HCT116 (cell line): ENCODE data around the gene PTRHD1. TPM values are rescaled to one million over a fixed set of nuclear protein-coding genes. Genes with fewer than 3 reads are reported as not detected.

Source experiments
- ATAC-seq: fragments of 200-7000 bp; cut with Tn5 transposase; 2 replicates; pipeline ENCODE4 v1.9.1; 2020; ENCODE audit warnings: mild to moderate bottlenecking, moderate library complexity
- BruUV-seq: library from RNA; stranded (reverse); fragments of 400-500 nt; replicated peaks from 2 replicates; lab custom pipeline; 2021; lab: Mats Ljungman, UMichigan
- CTCF ChIA-PET: fragments of 300-600 bp; sonication (Branson Sonifier 250); formaldehyde crosslinking; loops from one replicate; lab custom pipeline; 2021; ENCODE audit warnings: antibody characterized with exemption; lab: Charles Lee
- POLR2A ChIA-PET: fragments of 300-600, 350-600 bp; sonication (Branson Sonifier 250); formaldehyde crosslinking; loops from one replicate; lab custom pipeline; 2021; ENCODE audit warnings: antibody characterized with exemption; lab: Charles Lee
- RAD21 ChIA-PET, 2 experiments: fragments of 300-600 bp; sonication (Branson Sonifier 250); formaldehyde crosslinking; loops; one replicate each; lab custom pipeline; 2023; ENCODE audit warnings: low total read pairs in 2 of 2; ENCODE audit not compliant: uncharacterized antibody in 2 of 2, unreplicated experiment in 2 of 2, low non-redundant PET in 1 of 2; lab: Charles Lee
- DNase-seq: peaks from one replicate; pipeline ENCODE4 v3.0.0-alpha.2; 2010; ENCODE audit warnings: low read depth, low spot score
- H2AFZ ChIP-seq: fragments of 200-600 bp; shearing (Covaris generic), sonication (generic); 2 replicates; pipeline ENCODE4 v1.6.1; 2017; ENCODE audit warnings: low read depth, mixed run types, mixed read lengths, antibody characterized with exemption, low read length; ENCODE audit not compliant: poor library complexity, severe bottlenecking
- H3K27ac ChIP-seq: 2 replicates; pipeline ENCODE4 v1.5.1; 2012; ENCODE audit warnings: low read depth, low read length
- H3K27me3 ChIP-seq: fragments of 200-600 bp; sonication (generic); 2 replicates; pipeline ENCODE4 v1.6.1; 2016; ENCODE audit warnings: mixed run types, low read length, mixed read lengths; ENCODE audit not compliant: insufficient read depth
- H3K36me3 ChIP-seq, 2 experiments: fragments of 200-500 bp in 1 of 2; fragments of 200-600 bp in 1 of 2; sonication (Bioruptor generic) in 1 of 2; sonication (generic) in 1 of 2; 2 replicates each; pipeline versions ENCODE4 v1.5.1 to v1.6.1; 2014 to 2016; ENCODE audit warnings: low read length in 2 of 2, inconsistent platforms in 1 of 2, mixed read lengths in 1 of 2, mixed run types in 1 of 2; ENCODE audit not compliant: insufficient read depth in 2 of 2, control insufficient read depth in 1 of 2
- H3K4me1 ChIP-seq, 2 experiments: fragments of 200-600 bp in 1 of 2; sonication (generic) in 1 of 2; 2 replicates each; pipeline versions ENCODE4 v1.5.1 to v1.6.1; 2012 to 2017; ENCODE audit warnings: low read length in 2 of 2, inconsistent platforms in 1 of 2, mild to moderate bottlenecking in 1 of 2, mixed read lengths in 1 of 2, mixed run types in 1 of 2, moderate library complexity in 1 of 2; ENCODE audit not compliant: insufficient read depth in 2 of 2, control insufficient read depth in 1 of 2
- H3K4me2 ChIP-seq: fragments of 200-600 bp; sonication (generic); 2 replicates; pipeline ENCODE4 v1.6.1; 2017; ENCODE audit warnings: mixed run types, low read length, mixed read lengths
- H3K4me3 ChIP-seq, 2 experiments: fragments of 200-600 bp in 1 of 2; sonication (generic) in 1 of 2; replicated peaks in 1 of 2; 2 replicates each; pipeline ENCODE4 v1.5.1; 2011 to 2016; ENCODE audit warnings: low read length in 2 of 2, control low read depth in 1 of 2, low read depth in 1 of 2, mild to moderate bottlenecking in 1 of 2, mixed read lengths in 1 of 2, mixed run types in 1 of 2
- H3K79me2 ChIP-seq: fragments of 200-600 bp; sonication (generic); 2 replicates; pipeline ENCODE4 v1.6.1; 2017; ENCODE audit warnings: mild to moderate bottlenecking, mixed run types, low read length, moderate library complexity, mixed read lengths; ENCODE audit not compliant: insufficient read depth
- H3K9ac ChIP-seq: fragments of 200-600 bp; sonication (generic); 2 replicates; pipeline ENCODE4 v1.6.1; 2016; ENCODE audit warnings: low read length, mixed read lengths
- H3K9me2 ChIP-seq: fragments of 200-600 bp; sonication (generic), shearing (Covaris generic); 2 replicates; pipeline ENCODE4 v1.6.1; 2017; ENCODE audit warnings: mixed run types, mild to moderate bottlenecking, moderate library complexity; ENCODE audit not compliant: insufficient read depth
- H3K9me3 ChIP-seq, 2 experiments: fragments of 200-500 bp in 1 of 2; fragments of 200-600 bp in 1 of 2; sonication (Bioruptor generic) in 1 of 2; sonication (generic) in 1 of 2; 2 replicates each; pipeline ENCODE4 v1.6.1; 2014 to 2017; ENCODE audit warnings: low read length in 2 of 2, mixed read lengths in 2 of 2, inconsistent platforms in 1 of 2, low read depth in 1 of 2, mild to moderate bottlenecking in 1 of 2, mixed run types in 1 of 2, moderate library complexity in 1 of 2; ENCODE audit not compliant: control insufficient read depth in 1 of 2, insufficient read depth in 1 of 2
- H4K20me1 ChIP-seq: fragments of 200-600 bp; sonication (generic), shearing (Covaris generic); 2 replicates; pipeline ENCODE4 v1.6.1; 2017; ENCODE audit warnings: mixed run types, mild to moderate bottlenecking, moderate library complexity; ENCODE audit not compliant: insufficient read depth
- CBX3 ChIP-seq: IDR thresholded peaks from 2 replicates; pipeline ENCODE4 v1.6.1; 2012; ENCODE audit warnings: low read depth
- CEBPB ChIP-seq: IDR thresholded peaks from 2 replicates; pipeline ENCODE4 v1.6.1; 2012; ENCODE audit warnings: low read depth
- EGR1 ChIP-seq: IDR thresholded peaks from 2 replicates; pipeline ENCODE4 v1.6.1; 2012; ENCODE audit warnings: low read depth
- ELF1 ChIP-seq: IDR thresholded peaks from 2 replicates; pipeline ENCODE4 v1.6.1; 2012; ENCODE audit warnings: low read depth, borderline replicate concordance
- EZH2 ChIP-seq: fragments of 200-600 bp; sonication (generic); IDR thresholded peaks from 2 replicates; pipeline ENCODE4 v1.6.1; 2017; ENCODE audit warnings: antibody characterized with exemption, mixed run types
- JUND ChIP-seq: IDR thresholded peaks from 2 replicates; pipeline ENCODE4 v1.6.1; 2012
- MAX ChIP-seq: IDR thresholded peaks from 2 replicates; pipeline ENCODE4 v1.6.1; 2012
- POLR2A ChIP-seq: IDR thresholded peaks from 2 replicates; pipeline ENCODE4 v1.7.0; 2011; ENCODE audit warnings: borderline replicate concordance; ENCODE audit not compliant: insufficient read depth, insufficient read length; ENCODE audit errors: extremely low read depth
- POLR2AphosphoS5 ChIP-seq: IDR thresholded peaks from 2 replicates; pipeline ENCODE4 v1.6.1; 2011; ENCODE audit warnings: mild to moderate bottlenecking, low read depth, low read length, moderate library complexity
- SP1 ChIP-seq: IDR thresholded peaks from 2 replicates; pipeline ENCODE4 v1.6.1; 2012; ENCODE audit warnings: low read depth
- TCF7L2 ChIP-seq: IDR thresholded peaks from 2 replicates; pipeline ENCODE4 v1.7.0; 2011; ENCODE audit warnings: borderline replicate concordance, inconsistent platforms; ENCODE audit not compliant: insufficient read depth, insufficient read length; ENCODE audit errors: extremely low read depth
- YY1 ChIP-seq: IDR thresholded peaks from 2 replicates; pipeline ENCODE4 v1.6.1; 2011; ENCODE audit warnings: low read length, low read depth, moderate library complexity, mild to moderate bottlenecking; ENCODE audit not compliant: insufficient replicate concordance; ENCODE audit errors: extremely low read depth
- ZFX ChIP-seq: fragments of 450-650 bp; IDR thresholded peaks from 2 replicates; pipeline ENCODE4 v1.6.1; 2017
- ZNF274 ChIP-seq: fragments of 200-500 bp; sonication (Bioruptor generic); IDR thresholded peaks from 2 replicates; pipeline ENCODE4 v1.6.1; 2014; ENCODE audit warnings: mild to moderate bottlenecking, low read depth, low read length, inconsistent platforms
- intact Hi-C: fragments of 100-400 bp; cut with micrococcal nuclease; formaldehyde crosslinking; loops from 2 replicates; pipeline ENCODE4 v1.10.0; 2022
- total RNA-seq: library from RNA; stranded (reverse); gene quantifications from one replicate; pipeline ENCODE4 v1.2.1, GENCODE V29; 2021; ENCODE audit not compliant: unreplicated experiment
- TF ChIP-seq, protein P1 (sequence below): IDR thresholded peaks from 2 replicates; pipeline ENCODE4 v1.6.1; 2011; ENCODE audit warnings: mild to moderate bottlenecking, low read length, moderate library complexity; ENCODE audit not compliant: insufficient replicate concordance; ENCODE audit errors: extremely low read depth
- TF ChIP-seq, protein P2 (sequence below): IDR thresholded peaks from 2 replicates; pipeline ENCODE4 v1.6.1; 2012; ENCODE audit warnings: low read depth

PTRHD1 gene
- total RNA-seq, 1 experiment from 2014 or later: 24.3 TPM

- ChIA-PET RAD21 (no interaction called here), POLR2A (no interaction called here), CTCF (no interaction called here)
- Histone ChIP-seq H3K27me3 (no peaks in the 10 kb centered on the region), H3K4me2 (no peak overlapping the region), H3K9me2 (no peaks in the 10 kb centered on the region), H2AFZ (no peak overlapping the region), H3K9me3 (no peaks in the 10 kb centered on the region), H3K36me3 (no peaks in the 10 kb centered on the region), H4K20me1 (no peaks in the 10 kb centered on the region), H3K27ac (no peak overlapping the region), H3K9ac (no peak overlapping the region), H3K4me1 (peaks cover 2 to 10% of the 10 kb centered on the region in 2 experiments; a peak in 3 of 4 replicates), H3K4me3 (no peak overlapping the region), H3K79me2 (no peaks in the 10 kb centered on the region)
- no TSS peak for BruUV-seq
- intact Hi-C loops: no loop called here
- ATAC-seq (no peak), DNase-seq (no peak)
- TF ChIP-seq JUND (no peak), MAX (no peak), CBX3 (no peak), POLR2A (no peak), EZH2 (no peak), EGR1 (no peak), CEBPB (no peak), ZNF274 (no peak)
Observed at GRCh38 chr2:24766609-24767008, 26.6 kb downstream of the PTRHD1 start.

- Histone ChIP-seq H3K9ac (no peak overlapping the region), H3K27me3 (no peaks in the 10 kb centered on the region), H3K4me1 (no peaks in the 10 kb centered on the region), H3K27ac (no peak overlapping the region), H3K4me2 (no peak overlapping the region), H3K4me3 (no peak overlapping the region), H2AFZ (no peak overlapping the region), H3K79me2 (no peaks in the 10 kb centered on the region), H4K20me1 (no peaks in the 10 kb centered on the region), H3K9me2 (no peaks in the 10 kb centered on the region), H3K9me3 (no peaks in the 10 kb centered on the region), H3K36me3 (peaks cover 0 to 3% of the 10 kb centered on the region in 2 experiments; a peak in 1 of 4 replicates)
- ChIA-PET RAD21 (no interaction called here), POLR2A (no interaction called here), CTCF (interaction anchor here (0.6 kb wide), 1 partner anchor 17 kb away, joined by 4 read pairs; no protein-coding TSS in a partner anchor)
- no TSS peak for BruUV-seq
- ATAC-seq (no peak), DNase-seq (no peak)
- intact Hi-C loops: no loop called here
- TF ChIP-seq, protein P1, sequence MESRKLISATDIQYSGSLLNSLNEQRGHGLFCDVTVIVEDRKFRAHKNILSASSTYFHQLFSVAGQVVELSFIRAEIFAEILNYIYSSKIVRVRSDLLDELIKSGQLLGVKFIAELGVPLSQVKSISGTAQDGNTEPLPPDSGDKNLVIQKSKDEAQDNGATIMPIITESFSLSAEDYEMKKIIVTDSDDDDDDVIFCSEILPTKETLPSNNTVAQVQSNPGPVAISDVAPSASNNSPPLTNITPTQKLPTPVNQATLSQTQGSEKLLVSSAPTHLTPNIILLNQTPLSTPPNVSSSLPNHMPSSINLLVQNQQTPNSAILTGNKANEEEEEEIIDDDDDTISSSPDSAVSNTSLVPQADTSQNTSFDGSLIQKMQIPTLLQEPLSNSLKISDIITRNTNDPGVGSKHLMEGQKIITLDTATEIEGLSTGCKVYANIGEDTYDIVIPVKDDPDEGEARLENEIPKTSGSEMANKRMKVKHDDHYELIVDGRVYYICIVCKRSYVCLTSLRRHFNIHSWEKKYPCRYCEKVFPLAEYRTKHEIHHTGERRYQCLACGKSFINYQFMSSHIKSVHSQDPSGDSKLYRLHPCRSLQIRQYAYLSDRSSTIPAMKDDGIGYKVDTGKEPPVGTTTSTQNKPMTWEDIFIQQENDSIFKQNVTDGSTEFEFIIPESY: no peak
- TF ChIP-seq TCF7L2: no peak
- TF ChIP-seq, protein P2, sequence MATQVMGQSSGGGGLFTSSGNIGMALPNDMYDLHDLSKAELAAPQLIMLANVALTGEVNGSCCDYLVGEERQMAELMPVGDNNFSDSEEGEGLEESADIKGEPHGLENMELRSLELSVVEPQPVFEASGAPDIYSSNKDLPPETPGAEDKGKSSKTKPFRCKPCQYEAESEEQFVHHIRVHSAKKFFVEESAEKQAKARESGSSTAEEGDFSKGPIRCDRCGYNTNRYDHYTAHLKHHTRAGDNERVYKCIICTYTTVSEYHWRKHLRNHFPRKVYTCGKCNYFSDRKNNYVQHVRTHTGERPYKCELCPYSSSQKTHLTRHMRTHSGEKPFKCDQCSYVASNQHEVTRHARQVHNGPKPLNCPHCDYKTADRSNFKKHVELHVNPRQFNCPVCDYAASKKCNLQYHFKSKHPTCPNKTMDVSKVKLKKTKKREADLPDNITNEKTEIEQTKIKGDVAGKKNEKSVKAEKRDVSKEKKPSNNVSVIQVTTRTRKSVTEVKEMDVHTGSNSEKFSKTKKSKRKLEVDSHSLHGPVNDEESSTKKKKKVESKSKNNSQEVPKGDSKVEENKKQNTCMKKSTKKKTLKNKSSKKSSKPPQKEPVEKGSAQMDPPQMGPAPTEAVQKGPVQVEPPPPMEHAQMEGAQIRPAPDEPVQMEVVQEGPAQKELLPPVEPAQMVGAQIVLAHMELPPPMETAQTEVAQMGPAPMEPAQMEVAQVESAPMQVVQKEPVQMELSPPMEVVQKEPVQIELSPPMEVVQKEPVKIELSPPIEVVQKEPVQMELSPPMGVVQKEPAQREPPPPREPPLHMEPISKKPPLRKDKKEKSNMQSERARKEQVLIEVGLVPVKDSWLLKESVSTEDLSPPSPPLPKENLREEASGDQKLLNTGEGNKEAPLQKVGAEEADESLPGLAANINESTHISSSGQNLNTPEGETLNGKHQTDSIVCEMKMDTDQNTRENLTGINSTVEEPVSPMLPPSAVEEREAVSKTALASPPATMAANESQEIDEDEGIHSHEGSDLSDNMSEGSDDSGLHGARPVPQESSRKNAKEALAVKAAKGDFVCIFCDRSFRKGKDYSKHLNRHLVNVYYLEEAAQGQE: no peak
- no peak for TF ChIP-seq CBX3
- TF ChIP-seq CEBPB: no peak
- TF ChIP-seq YY1: no peak
- no peak for TF ChIP-seq ZFX
- no peak for TF ChIP-seq POLR2AphosphoS5
- no peak for TF ChIP-seq MAX
- no peak for TF ChIP-seq SP1
- no peak for TF ChIP-seq ELF1
- TF ChIP-seq JUND: no peak
- TF ChIP-seq EGR1: no peak
Observed at GRCh38 chr2:24763843-24764242, 29.3 kb downstream of the PTRHD1 start.
